GM23338 (cell line): ENCODE measurements around the gene HTD2. TPM values are rescaled to one million over a fixed set of nuclear protein-coding genes. Genes with fewer than 3 reads are reported as not detected.

ENCODE experiments used
- ATAC-seq: fragments of 200-7000 bp; cut with Tn5 transposase; 3 replicates; pipeline ENCODE4 v1.9.1; 2020
- DNase-seq: peaks from one replicate; pipeline ENCODE4 v3.0.0-alpha.2; 2015; ENCODE audit warnings: low spot score
- H2AFZ ChIP-seq: fragments of 200-600 bp; sonication (generic); 2 replicates; pipeline ENCODE4 v1.8.0; 2016; ENCODE audit warnings: antibody characterized with exemption, mild to moderate bottlenecking, moderate library complexity
- H3F3A ChIP-seq: fragments of 200-600 bp; sonication (generic); replicated peaks from 2 replicates; pipeline ENCODE4 v1.8.0; 2017; ENCODE audit warnings: antibody characterized with exemption, mixed run types, low read depth
- H3K27ac ChIP-seq: fragments of 200-600 bp; sonication (generic); 2 replicates; pipeline ENCODE4 v1.6.1; 2016; ENCODE audit warnings: low read depth
- H3K27me3 ChIP-seq: fragments of 200-600 bp; sonication (generic); 2 replicates; pipeline ENCODE4 v1.8.0; 2016; ENCODE audit warnings: mild to moderate bottlenecking, mixed run types, moderate library complexity; ENCODE audit not compliant: insufficient read depth
- H3K36me3 ChIP-seq: fragments of 200-600 bp; sonication (generic); 2 replicates; pipeline ENCODE4 v1.8.0; 2016; ENCODE audit warnings: mild to moderate bottlenecking; ENCODE audit not compliant: insufficient read depth
- H3K4me1 ChIP-seq: fragments of 200-600 bp; sonication (generic); 2 replicates; pipeline ENCODE4 v1.8.0; 2016; ENCODE audit warnings: mild to moderate bottlenecking, moderate library complexity; ENCODE audit not compliant: insufficient read depth
- H3K4me2 ChIP-seq: fragments of 200-600 bp; sonication (generic); 2 replicates; pipeline ENCODE4 v1.7.1; 2017; ENCODE audit warnings: mixed run types
- H3K4me3 ChIP-seq: fragments of 200-600 bp; sonication (generic); 2 replicates; pipeline ENCODE4 v1.6.1; 2016; ENCODE audit warnings: mixed run types
- H3K79me2 ChIP-seq: fragments of 200-600 bp; sonication (generic); replicated peaks from 2 replicates; pipeline ENCODE4 v1.8.0; 2017; ENCODE audit warnings: mild to moderate bottlenecking; ENCODE audit not compliant: insufficient read depth
- H3K9me2 ChIP-seq: fragments of 200-600 bp; sonication (generic); 2 replicates; pipeline ENCODE4 v1.8.0; 2017; ENCODE audit not compliant: insufficient read depth
- H4K20me1 ChIP-seq: fragments of 200-600 bp; sonication (generic); replicated peaks from 2 replicates; pipeline ENCODE4 v1.8.0; 2017; ENCODE audit warnings: mild to moderate bottlenecking; ENCODE audit not compliant: insufficient read depth
- H3K27ac Mint-ChIP-seq: 2 replicates; pipeline ENCODE4 v1.8.0; 2020; ENCODE audit warnings: inconsistent platforms, mild to moderate bottlenecking, moderate library complexity, mixed read lengths
- H3K27me3 Mint-ChIP-seq: 3 replicates; pipeline ENCODE4 v1.8.0; 2022; ENCODE audit warnings: low read depth, mild to moderate bottlenecking, moderate library complexity, mixed read lengths, inconsistent platforms; ENCODE audit not compliant: insufficient read depth, poor library complexity
- H3K36me3 Mint-ChIP-seq: 3 replicates; pipeline ENCODE4 v1.8.0; 2021; ENCODE audit warnings: low read depth, mild to moderate bottlenecking, inconsistent platforms, moderate library complexity, mixed read lengths
- H3K4me1 Mint-ChIP-seq: 3 replicates; pipeline ENCODE4 v1.8.0; 2020; ENCODE audit warnings: mild to moderate bottlenecking, inconsistent platforms, mixed read lengths
- H3K4me3 Mint-ChIP-seq: 3 replicates; pipeline ENCODE4 v1.8.0; 2021; ENCODE audit warnings: moderate library complexity, mild to moderate bottlenecking, inconsistent platforms, mixed read lengths
- H3K9me3 Mint-ChIP-seq: 3 replicates; pipeline ENCODE4 v1.8.0; 2020; ENCODE audit warnings: moderate library complexity, mild to moderate bottlenecking, inconsistent platforms, mixed read lengths
- CTCF ChIP-seq, 2 experiments: fragments of 200-600 bp in 1 of 2; sonication (generic) in 1 of 2; conservative IDR thresholded peaks; 2 replicates each; pipeline versions ENCODE4 v1.5.1 to v1.6.1; 2016 to 2017; ENCODE audit warnings: antibody characterized with exemption in 2 of 2, low read depth in 2 of 2, mild to moderate bottlenecking in 2 of 2, moderate library complexity in 1 of 2
- ETS1 ChIP-seq: IDR thresholded peaks from 2 replicates; pipeline ENCODE4 v1.6.1; 2016; ENCODE audit warnings: antibody characterized with exemption
- EZH2 ChIP-seq: fragments of 200-600 bp; sonication (generic); IDR thresholded peaks from one replicate; pipeline ENCODE4 v1.8.0; 2017; ENCODE audit warnings: antibody characterized with exemption, mild to moderate bottlenecking, low read depth; ENCODE audit not compliant: unreplicated experiment
- JUNB ChIP-seq: IDR thresholded peaks from one replicate; pipeline ENCODE4 v1.6.1; 2016; ENCODE audit warnings: antibody characterized with exemption; ENCODE audit not compliant: unreplicated experiment
- REST ChIP-seq: IDR thresholded peaks from one replicate; pipeline ENCODE4 v1.6.1; 2018; ENCODE audit warnings: antibody characterized with exemption; ENCODE audit not compliant: unreplicated experiment
- STAT1 ChIP-seq: IDR thresholded peaks from one replicate; pipeline ENCODE4 v1.6.1; 2016; ENCODE audit warnings: antibody characterized with exemption; ENCODE audit not compliant: unreplicated experiment
- ZNF331 ChIP-seq: fragments of 250-450 bp; sonication (Bioruptor Pico); IDR thresholded peaks from 2 replicates; pipeline ENCODE4 v1.5.0; 2020; ENCODE audit warnings: low read depth, mild to moderate bottlenecking, moderate library complexity
- polyA plus RNA-seq: library from polyadenylated mRNA; unstranded; fragments of >200 nt; fragmentation: Nextera tagmentation; extraction: Ambion mirVana; gene quantifications from 2 replicates; pipeline ENCODE4 v1.2.1, GENCODE V29; 2016
- total RNA-seq: library from RNA; depleted of rRNA; stranded (reverse); fragments of >200 nt; shearing (Covaris generic); gene quantifications from 2 replicates; pipeline ENCODE4 v1.2.3, GENCODE V29; 2014

HTD2 gene
- total and polyA plus RNA-seq, 2 experiments from 2014 or later, result 19.3 to 24.2 TPM

GRCh38 chr3:58322793-58323192, 16.5 kb downstream of the HTD2 start (continued):
- no peak for TF ChIP-seq EZH2
- no peak for TF ChIP-seq ZNF331 (CRISPR knock-in tag)
- no peak for TF ChIP-seq REST
- TF ChIP-seq STAT1, result no peak

GRCh38 chr3:58323529-58324390, 17.4 kb downstream of the HTD2 start:
- H3K4me1 Mint-ChIP-seq, result peaks cover 30% of the 10 kb centered on the region
- no peak overlapping the region for H3K27ac Mint-ChIP-seq
- peaks cover 13% of the 10 kb centered on the region; the same call in 2 of the 3 replicates for H3K36me3 Mint-ChIP-seq
- H3K27me3 Mint-ChIP-seq, result peaks cover 11% of the 10 kb centered on the region
- Histone ChIP-seq H3K9me2 (no peaks in the 10 kb centered on the region), H3K79me2 (no peaks in the 10 kb centered on the region), H3K4me2 (no peak overlapping the region), H3K27me3 (no peaks in the 10 kb centered on the region), H3K36me3 (no peaks in the 10 kb centered on the region), H4K20me1 (no peaks in the 10 kb centered on the region; the same call in 1 of the 2 replicates), H3K4me3 (no peak overlapping the region), H3K27ac (0 out of 2 replicates have a peak overlapping the region, but pooled peaks have one; percentile 13), H3F3A (0 out of 2 replicates have a peak, but pooled peaks cover 5% of the 10 kb centered on the region), H2AFZ (no peak overlapping the region), H3K4me1 (peaks cover 24% of the 10 kb centered on the region)
- TF ChIP-seq JUNB (no peak), EZH2 (no peak), REST (no peak), CTCF (conservative IDR thresholded peaks at IDR 0.05; ENCODE audit: low read depth in 2 of 2) (no peak), STAT1 (no peak), ETS1 (no peak), ZNF331 (CRISPR knock-in tag) (no peak)
- ATAC-seq (no peak), DNase-seq (no peak)
- no peak overlapping the region for H3K4me3 Mint-ChIP-seq
- H3K9me3 Mint-ChIP-seq, result no peaks in the 10 kb centered on the region
